HCT116 (cell line): ENCODE results near the gene TBC1D16. TPM values are rescaled to one million over a fixed set of nuclear protein-coding genes. Genes with fewer than 3 reads are reported as not detected.

Experiments
- ATAC-seq: fragments of 200-7000 bp; cut with Tn5 transposase; 2 replicates; pipeline ENCODE4 v1.9.1; 2020; ENCODE audit warnings: mild to moderate bottlenecking, moderate library complexity
- BruUV-seq: library from RNA; stranded (reverse); fragments of 400-500 nt; replicated peaks from 2 replicates; lab custom pipeline; 2021; lab: Mats Ljungman, UMichigan
- CTCF ChIA-PET: fragments of 300-600 bp; sonication (Branson Sonifier 250); formaldehyde crosslinking; loops from one replicate; lab custom pipeline; 2021; ENCODE audit warnings: antibody characterized with exemption; lab: Charles Lee
- POLR2A ChIA-PET: fragments of 300-600, 350-600 bp; sonication (Branson Sonifier 250); formaldehyde crosslinking; loops from one replicate; lab custom pipeline; 2021; ENCODE audit warnings: antibody characterized with exemption; lab: Charles Lee
- RAD21 ChIA-PET, 2 experiments: fragments of 300-600 bp; sonication (Branson Sonifier 250); formaldehyde crosslinking; loops; one replicate each; lab custom pipeline; 2023; ENCODE audit warnings: low total read pairs in 2 of 2; ENCODE audit not compliant: uncharacterized antibody in 2 of 2, unreplicated experiment in 2 of 2, low non-redundant PET in 1 of 2; lab: Charles Lee
- DNase-seq: peaks from one replicate; pipeline ENCODE4 v3.0.0-alpha.2; 2010; ENCODE audit warnings: low read depth, low spot score
- H2AFZ ChIP-seq: fragments of 200-600 bp; shearing (Covaris generic), sonication (generic); 2 replicates; pipeline ENCODE4 v1.6.1; 2017; ENCODE audit warnings: low read depth, mixed run types, mixed read lengths, antibody characterized with exemption, low read length; ENCODE audit not compliant: poor library complexity, severe bottlenecking
- H3K27ac ChIP-seq: 2 replicates; pipeline ENCODE4 v1.5.1; 2012; ENCODE audit warnings: low read depth, low read length
- H3K27me3 ChIP-seq: fragments of 200-600 bp; sonication (generic); 2 replicates; pipeline ENCODE4 v1.6.1; 2016; ENCODE audit warnings: mixed run types, low read length, mixed read lengths; ENCODE audit not compliant: insufficient read depth
- H3K36me3 ChIP-seq, 2 experiments: fragments of 200-500 bp in 1 of 2; fragments of 200-600 bp in 1 of 2; sonication (Bioruptor generic) in 1 of 2; sonication (generic) in 1 of 2; 2 replicates each; pipeline versions ENCODE4 v1.5.1 to v1.6.1; 2014 to 2016; ENCODE audit warnings: low read length in 2 of 2, inconsistent platforms in 1 of 2, mixed read lengths in 1 of 2, mixed run types in 1 of 2; ENCODE audit not compliant: insufficient read depth in 2 of 2, control insufficient read depth in 1 of 2
- H3K4me1 ChIP-seq, 2 experiments: fragments of 200-600 bp in 1 of 2; sonication (generic) in 1 of 2; 2 replicates each; pipeline versions ENCODE4 v1.5.1 to v1.6.1; 2012 to 2017; ENCODE audit warnings: low read length in 2 of 2, inconsistent platforms in 1 of 2, mild to moderate bottlenecking in 1 of 2, mixed read lengths in 1 of 2, mixed run types in 1 of 2, moderate library complexity in 1 of 2; ENCODE audit not compliant: insufficient read depth in 2 of 2, control insufficient read depth in 1 of 2
- H3K4me2 ChIP-seq: fragments of 200-600 bp; sonication (generic); 2 replicates; pipeline ENCODE4 v1.6.1; 2017; ENCODE audit warnings: mixed run types, low read length, mixed read lengths
- H3K4me3 ChIP-seq, 2 experiments: fragments of 200-600 bp in 1 of 2; sonication (generic) in 1 of 2; replicated peaks in 1 of 2; 2 replicates each; pipeline ENCODE4 v1.5.1; 2011 to 2016; ENCODE audit warnings: low read length in 2 of 2, control low read depth in 1 of 2, low read depth in 1 of 2, mild to moderate bottlenecking in 1 of 2, mixed read lengths in 1 of 2, mixed run types in 1 of 2
- H3K79me2 ChIP-seq: fragments of 200-600 bp; sonication (generic); 2 replicates; pipeline ENCODE4 v1.6.1; 2017; ENCODE audit warnings: mild to moderate bottlenecking, mixed run types, low read length, moderate library complexity, mixed read lengths; ENCODE audit not compliant: insufficient read depth
- H3K9ac ChIP-seq: fragments of 200-600 bp; sonication (generic); 2 replicates; pipeline ENCODE4 v1.6.1; 2016; ENCODE audit warnings: low read length, mixed read lengths
- H3K9me2 ChIP-seq: fragments of 200-600 bp; sonication (generic), shearing (Covaris generic); 2 replicates; pipeline ENCODE4 v1.6.1; 2017; ENCODE audit warnings: mixed run types, mild to moderate bottlenecking, moderate library complexity; ENCODE audit not compliant: insufficient read depth
- H3K9me3 ChIP-seq, 2 experiments: fragments of 200-500 bp in 1 of 2; fragments of 200-600 bp in 1 of 2; sonication (Bioruptor generic) in 1 of 2; sonication (generic) in 1 of 2; 2 replicates each; pipeline ENCODE4 v1.6.1; 2014 to 2017; ENCODE audit warnings: low read length in 2 of 2, mixed read lengths in 2 of 2, inconsistent platforms in 1 of 2, low read depth in 1 of 2, mild to moderate bottlenecking in 1 of 2, mixed run types in 1 of 2, moderate library complexity in 1 of 2; ENCODE audit not compliant: control insufficient read depth in 1 of 2, insufficient read depth in 1 of 2
- H4K20me1 ChIP-seq: fragments of 200-600 bp; sonication (generic), shearing (Covaris generic); 2 replicates; pipeline ENCODE4 v1.6.1; 2017; ENCODE audit warnings: mixed run types, mild to moderate bottlenecking, moderate library complexity; ENCODE audit not compliant: insufficient read depth
- CBX3 ChIP-seq: IDR thresholded peaks from 2 replicates; pipeline ENCODE4 v1.6.1; 2012; ENCODE audit warnings: low read depth
- FOSL1 ChIP-seq: IDR thresholded peaks from 2 replicates; pipeline ENCODE4 v1.6.1; 2012; ENCODE audit warnings: low read depth
- RAD21 ChIP-seq: IDR thresholded peaks from 2 replicates; pipeline ENCODE4 v1.6.1; 2012; ENCODE audit warnings: low read depth, mild to moderate bottlenecking
- YY1 ChIP-seq: IDR thresholded peaks from 2 replicates; pipeline ENCODE4 v1.6.1; 2011; ENCODE audit warnings: low read length, low read depth, moderate library complexity, mild to moderate bottlenecking; ENCODE audit not compliant: insufficient replicate concordance; ENCODE audit errors: extremely low read depth
- ZNF274 ChIP-seq: fragments of 200-500 bp; sonication (Bioruptor generic); IDR thresholded peaks from 2 replicates; pipeline ENCODE4 v1.6.1; 2014; ENCODE audit warnings: mild to moderate bottlenecking, low read depth, low read length, inconsistent platforms
- intact Hi-C: fragments of 100-400 bp; cut with micrococcal nuclease; formaldehyde crosslinking; loops from 2 replicates; pipeline ENCODE4 v1.10.0; 2022
- total RNA-seq: library from RNA; stranded (reverse); gene quantifications from one replicate; pipeline ENCODE4 v1.2.1, GENCODE V29; 2021; ENCODE audit not compliant: unreplicated experiment
- TF ChIP-seq, protein P1 (sequence below): IDR thresholded peaks from 2 replicates; pipeline ENCODE4 v1.6.1; 2012; ENCODE audit warnings: low read depth
- TF ChIP-seq, protein P2 (sequence below): IDR thresholded peaks from 2 replicates; pipeline ENCODE4 v1.6.1; 2011; ENCODE audit warnings: mild to moderate bottlenecking, low read length, moderate library complexity; ENCODE audit not compliant: insufficient replicate concordance; ENCODE audit errors: extremely low read depth

TBC1D16 gene
- total RNA-seq, 1 experiment from 2014 or later: 31.1 TPM

DNA sequence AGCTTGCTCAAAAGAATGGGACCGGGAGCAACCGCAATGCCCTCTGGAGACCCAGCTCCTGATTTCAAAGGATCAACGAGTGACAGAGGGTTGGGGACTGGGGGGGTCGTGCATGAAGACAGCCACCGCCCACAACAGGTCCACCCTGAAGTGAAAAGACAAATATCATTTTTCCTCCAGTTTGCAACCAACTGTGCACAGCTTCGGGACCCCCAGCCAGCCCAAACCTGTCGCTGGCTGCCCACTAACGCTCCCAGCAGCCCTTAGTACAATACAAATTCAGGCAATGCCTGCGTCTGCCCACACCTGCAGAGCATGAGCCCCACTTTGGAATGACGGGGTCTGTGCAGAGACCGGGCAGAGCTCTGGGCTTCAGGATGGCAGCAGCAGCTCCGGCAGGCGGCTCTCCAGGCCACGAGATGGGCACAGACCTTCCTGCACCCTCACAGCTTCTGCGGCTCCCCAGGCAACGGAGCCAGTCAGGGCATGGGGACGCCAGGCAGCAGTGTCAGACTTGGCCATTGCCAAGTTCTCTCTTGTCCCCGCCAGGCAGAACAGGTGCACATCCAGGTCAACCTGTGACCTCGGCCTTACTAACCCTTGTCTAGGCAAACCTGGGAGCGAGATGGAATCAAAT lies 60.1 kb downstream of the TBC1D16 start:
- H3K4me2 ChIP-seq: no peak overlapping the region
- no peaks in the 10 kb centered on the region for H3K27me3 ChIP-seq
- intact Hi-C loops: no loop called here
- no peak overlapping the region for H3K27ac ChIP-seq
- no peak for ATAC-seq
- CTCF ChIA-PET: interaction anchor here (1.0 to 2.0 kb wide), 7 partner anchors 10 to 230 kb away, joined by 3 to 6 read pairs (median 3); partner anchors contain the start of gene CBX4
- no TSS peak for BruUV-seq
- POLR2A ChIA-PET: interaction anchor here (0.8 kb wide), 1 partner anchor 137 kb away, joined by 4 read pairs; the partner anchor contains the start of gene CBX4
- TF ChIP-seq FOSL1: no peak
- TF ChIP-seq, protein P1, sequence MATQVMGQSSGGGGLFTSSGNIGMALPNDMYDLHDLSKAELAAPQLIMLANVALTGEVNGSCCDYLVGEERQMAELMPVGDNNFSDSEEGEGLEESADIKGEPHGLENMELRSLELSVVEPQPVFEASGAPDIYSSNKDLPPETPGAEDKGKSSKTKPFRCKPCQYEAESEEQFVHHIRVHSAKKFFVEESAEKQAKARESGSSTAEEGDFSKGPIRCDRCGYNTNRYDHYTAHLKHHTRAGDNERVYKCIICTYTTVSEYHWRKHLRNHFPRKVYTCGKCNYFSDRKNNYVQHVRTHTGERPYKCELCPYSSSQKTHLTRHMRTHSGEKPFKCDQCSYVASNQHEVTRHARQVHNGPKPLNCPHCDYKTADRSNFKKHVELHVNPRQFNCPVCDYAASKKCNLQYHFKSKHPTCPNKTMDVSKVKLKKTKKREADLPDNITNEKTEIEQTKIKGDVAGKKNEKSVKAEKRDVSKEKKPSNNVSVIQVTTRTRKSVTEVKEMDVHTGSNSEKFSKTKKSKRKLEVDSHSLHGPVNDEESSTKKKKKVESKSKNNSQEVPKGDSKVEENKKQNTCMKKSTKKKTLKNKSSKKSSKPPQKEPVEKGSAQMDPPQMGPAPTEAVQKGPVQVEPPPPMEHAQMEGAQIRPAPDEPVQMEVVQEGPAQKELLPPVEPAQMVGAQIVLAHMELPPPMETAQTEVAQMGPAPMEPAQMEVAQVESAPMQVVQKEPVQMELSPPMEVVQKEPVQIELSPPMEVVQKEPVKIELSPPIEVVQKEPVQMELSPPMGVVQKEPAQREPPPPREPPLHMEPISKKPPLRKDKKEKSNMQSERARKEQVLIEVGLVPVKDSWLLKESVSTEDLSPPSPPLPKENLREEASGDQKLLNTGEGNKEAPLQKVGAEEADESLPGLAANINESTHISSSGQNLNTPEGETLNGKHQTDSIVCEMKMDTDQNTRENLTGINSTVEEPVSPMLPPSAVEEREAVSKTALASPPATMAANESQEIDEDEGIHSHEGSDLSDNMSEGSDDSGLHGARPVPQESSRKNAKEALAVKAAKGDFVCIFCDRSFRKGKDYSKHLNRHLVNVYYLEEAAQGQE: no peak
- TF ChIP-seq YY1: no peak
- TF ChIP-seq, protein P2, sequence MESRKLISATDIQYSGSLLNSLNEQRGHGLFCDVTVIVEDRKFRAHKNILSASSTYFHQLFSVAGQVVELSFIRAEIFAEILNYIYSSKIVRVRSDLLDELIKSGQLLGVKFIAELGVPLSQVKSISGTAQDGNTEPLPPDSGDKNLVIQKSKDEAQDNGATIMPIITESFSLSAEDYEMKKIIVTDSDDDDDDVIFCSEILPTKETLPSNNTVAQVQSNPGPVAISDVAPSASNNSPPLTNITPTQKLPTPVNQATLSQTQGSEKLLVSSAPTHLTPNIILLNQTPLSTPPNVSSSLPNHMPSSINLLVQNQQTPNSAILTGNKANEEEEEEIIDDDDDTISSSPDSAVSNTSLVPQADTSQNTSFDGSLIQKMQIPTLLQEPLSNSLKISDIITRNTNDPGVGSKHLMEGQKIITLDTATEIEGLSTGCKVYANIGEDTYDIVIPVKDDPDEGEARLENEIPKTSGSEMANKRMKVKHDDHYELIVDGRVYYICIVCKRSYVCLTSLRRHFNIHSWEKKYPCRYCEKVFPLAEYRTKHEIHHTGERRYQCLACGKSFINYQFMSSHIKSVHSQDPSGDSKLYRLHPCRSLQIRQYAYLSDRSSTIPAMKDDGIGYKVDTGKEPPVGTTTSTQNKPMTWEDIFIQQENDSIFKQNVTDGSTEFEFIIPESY: no peak
- no peak for TF ChIP-seq ZNF274
- no peak for TF ChIP-seq RAD21
- TF ChIP-seq CBX3: no peak
- DNase-seq: no peak
- RAD21 ChIA-PET: interaction anchor here in 1 of 2 experiments (0.6 to 1.0 kb wide), 2 partner anchors 69 to 164 kb away, joined by 3 read pairs; no protein-coding TSS in a partner anchor
- H3K79me2 ChIP-seq: no peaks in the 10 kb centered on the region
- H3K9ac ChIP-seq: no peak overlapping the region
- H3K9me2 ChIP-seq: no peaks in the 10 kb centered on the region
- no peak overlapping the region for H2AFZ ChIP-seq
- H3K9me3 ChIP-seq: no peaks in the 10 kb centered on the region
- H4K20me1 ChIP-seq: no peaks in the 10 kb centered on the region
- no peaks in the 10 kb centered on the region for H3K36me3 ChIP-seq
- no peaks in the 10 kb centered on the region for H3K4me1 ChIP-seq
- no peak overlapping the region for H3K4me3 ChIP-seq
